K562 (cell line): ENCODE data around the gene RSPH6A. TPM values are rescaled to one million over a fixed set of nuclear protein-coding genes. Genes with fewer than 3 reads are reported as not detected.

Experiments used
- ATF7 ChIP-seq: fragments of 450-650 bp; IDR thresholded peaks from 2 replicates; pipeline ENCODE4 v1.7.1; 2014; ENCODE audit warnings: mild to moderate bottlenecking, moderate library complexity
- CEBPB ChIP-seq: fragments of 450-650 bp; IDR thresholded peaks from 2 replicates; pipeline ENCODE4 v1.6.1; 2016; ENCODE audit warnings: missing genetic modification characterization, missing compliant biosample characterization
- CREBBP ChIP-seq: IDR thresholded peaks from one replicate; pipeline ENCODE4 v1.6.1; 2012; ENCODE audit warnings: low read depth, mild to moderate bottlenecking, control low read depth, inconsistent platforms, low read length
- FOXO4 ChIP-seq: fragments of 450-650 bp; formaldehyde crosslinking; IDR thresholded peaks from 2 replicates; pipeline ENCODE4 v1.4.0; 2020; ENCODE audit warnings: mild to moderate bottlenecking, moderate library complexity
- HNRNPUL1 ChIP-seq: fragments of 200-400 bp; formaldehyde crosslinking; IDR thresholded peaks from 2 replicates; pipeline ENCODE4 v1.6.1; 2017; ENCODE audit warnings: low read length
- MAFG ChIP-seq: fragments of 450-650 bp; conservative IDR thresholded peaks from 2 replicates; pipeline ENCODE4 v1.6.1; 2016; ENCODE audit warnings: missing genetic modification characterization, missing compliant biosample characterization
- MAZ ChIP-seq, 2 experiments: fragments of 450-650 bp in 1 of 2; sonication (generic) in 1 of 2; formaldehyde crosslinking; IDR thresholded peaks in 1 of 2; conservative IDR thresholded peaks in 1 of 2; 2 replicates each; pipeline versions ENCODE4 v1.4.0 to v1.5.0; 2020; ENCODE audit warnings: mild to moderate bottlenecking in 1 of 2, missing genetic modification reagents in 1 of 2
- MNT ChIP-seq, 2 experiments: fragments of 450-650 bp; conservative IDR thresholded peaks; 2 replicates each; pipeline ENCODE4 v1.6.1; 2017; ENCODE audit warnings: mild to moderate bottlenecking in 2 of 2, moderate library complexity in 2 of 2
- NFIX ChIP-seq: fragments of 250-450 bp; sonication (Bioruptor Pico); IDR thresholded peaks from 2 replicates; pipeline ENCODE4 v1.4.0; 2020; ENCODE audit warnings: low read depth, mild to moderate bottlenecking, moderate library complexity
- NR2C2 ChIP-seq, 2 experiments: fragments of 200-800 bp in 1 of 2; sonication (Bioruptor generic) in 1 of 2; sonication (generic) in 1 of 2; formaldehyde crosslinking in 1 of 2; IDR thresholded peaks; 2 replicates each; pipeline versions ENCODE4 v1.6.1 to v1.8.0; 2016 to 2022; ENCODE audit warnings: mild to moderate bottlenecking in 1 of 2, missing compliant biosample characterization in 1 of 2, missing genetic modification characterization in 1 of 2, missing genetic modification reagents in 1 of 2
- POU5F1 ChIP-seq: fragments of 150-350 bp; IDR thresholded peaks from 2 replicates; pipeline ENCODE4 v1.6.1; 2014; ENCODE audit warnings: borderline replicate concordance, low read length, low read depth, mild to moderate bottlenecking; ENCODE audit not compliant: partially characterized antibody
- RCOR1 ChIP-seq, 2 experiments: IDR thresholded peaks; 2 replicates each; pipeline ENCODE4 v1.6.1; 2012; ENCODE audit warnings: low read depth in 2 of 2, low read length in 2 of 2, borderline replicate concordance in 1 of 2, improper control_type of control experiment in 1 of 2
- ZBTB43 ChIP-seq: sonication (generic); formaldehyde crosslinking; IDR thresholded peaks from 2 replicates; pipeline ENCODE4 v1.8.0; 2023; ENCODE audit warnings: mild to moderate bottlenecking, missing genetic modification reagents
- ZNF57 ChIP-seq: fragments of 450-650 bp; formaldehyde crosslinking; IDR thresholded peaks from 2 replicates; pipeline ENCODE4 v1.4.0; 2020; ENCODE audit warnings: mild to moderate bottlenecking, moderate library complexity
- polyA plus RNA-seq, 8 experiments: library from polyadenylated mRNA; depleted of rRNA in 4 of 8; stranded (reverse) in 5 of 8; unstranded in 3 of 8; fragments of >200 nt; fragmentation: Nextera tagmentation in 2 of 8; fragmentation: Illumina TruSeq in 1 of 8; extraction: Ambion mirVana in 2 of 8; extraction: Trizol in 1 of 8; gene quantifications; 2 replicates each; pipeline versions ENCODE4 v1.2.1 to v1.2.3, GENCODE V29; 2011 to 2014; ENCODE audit warnings: inconsistent platforms in 1 of 8, missing spikeins in 1 of 8
- total RNA-seq, 7 experiments: library from RNA; depleted of rRNA in 6 of 7; stranded (reverse); fragments of >200 nt in 6 of 7; fragmentation: Illumina TruSeq in 2 of 7; extraction: Trizol in 2 of 7; gene quantifications; 2 replicates each; pipeline versions ENCODE4 v1.2.1 to v1.2.3, GENCODE V29; 2011 to 2021; ENCODE audit warnings: low replicate concordance in 1 of 7
- TF ChIP-seq, protein P1 (sequence below), 3 experiments: fragments of 200-800 bp in 1 of 3; fragments of 250-450 bp in 1 of 3; fragments of 450-650 bp in 1 of 3; sonication (Bioruptor Pico) in 1 of 3; sonication (Bioruptor generic) in 1 of 3; formaldehyde crosslinking in 1 of 3; IDR thresholded peaks; 2 replicates each; pipeline versions ENCODE4 v1.6.1 to v1.8.0; 2016 to 2022; ENCODE audit warnings: mild to moderate bottlenecking in 2 of 3, missing genetic modification characterization in 2 of 3, missing compliant biosample characterization in 1 of 3, moderate library complexity in 1 of 3
- TF ChIP-seq, protein P2 (sequence below): fragments of 250-450 bp; sonication (Bioruptor Pico); IDR thresholded peaks from 2 replicates; pipeline ENCODE4 v1.8.0; 2022; ENCODE audit warnings: inconsistent platforms, mild to moderate bottlenecking, moderate library complexity, borderline replicate concordance

Gene RSPH6A
- total and polyA plus RNA-seq, 9 of the 15 experiments (the other 6 are each of a cell fraction or from before 2014, with no cell fraction given): 0.03 to 0.15 (median 0.07) TPM; not detected in 5

DNA sequence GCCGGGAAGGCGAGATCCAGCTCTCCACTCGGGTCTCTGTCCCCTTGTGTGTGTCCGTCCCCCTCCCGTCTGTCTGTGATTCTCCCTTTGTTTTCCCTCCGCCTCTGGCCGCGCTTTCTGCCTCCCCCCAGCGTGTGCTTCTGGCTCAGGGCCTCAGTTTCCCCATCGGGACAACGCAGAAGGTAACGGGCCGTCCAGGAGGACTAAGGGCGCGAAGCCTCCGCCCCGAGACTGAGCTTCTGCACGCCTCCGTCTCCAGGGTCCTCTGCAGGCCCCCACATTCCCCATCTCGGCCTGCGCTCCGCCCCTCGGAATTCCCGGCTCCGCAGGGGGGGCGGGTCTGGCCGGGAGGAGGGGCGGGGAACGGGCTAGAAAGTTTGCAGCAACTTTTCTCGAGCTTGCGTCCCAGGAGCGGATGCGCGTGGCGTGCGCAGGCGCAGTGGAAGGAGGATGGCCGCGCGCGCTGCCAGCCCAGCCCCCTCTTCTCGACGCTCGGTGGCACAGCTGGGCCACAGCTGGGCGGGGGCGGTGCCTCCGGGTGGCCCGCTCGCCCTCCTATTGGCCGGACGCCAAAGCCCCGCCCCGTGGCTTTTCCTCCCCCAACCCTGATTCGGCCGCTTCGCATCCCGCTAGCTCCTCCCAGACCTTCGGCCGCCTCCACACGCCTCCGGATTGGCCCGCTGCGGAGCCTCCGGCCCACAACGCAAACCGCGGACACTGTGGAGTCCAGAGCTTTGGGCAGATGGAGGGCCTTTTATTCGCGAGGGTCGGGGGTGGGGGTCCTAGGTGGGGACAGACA, 45.9 kb downstream of the RSPH6A start, which contains the start of gene SIX5 (continued):
- no peak for TF ChIP-seq FOXO4 (CRISPR knock-in tag)
- TF ChIP-seq NR2C2 (CRISPR knock-in tag; IDR thresholded peaks at IDR 0.05): peak; percentile 35; the same call in 1 of the 2 replicates
- no peak for TF ChIP-seq NR2C2 (tag; IDR thresholded peaks at IDR 0.05)
- TF ChIP-seq MNT (conservative IDR thresholded peaks at IDR 0.05): peak; percentile 75 to 88
- TF ChIP-seq, protein P1, sequence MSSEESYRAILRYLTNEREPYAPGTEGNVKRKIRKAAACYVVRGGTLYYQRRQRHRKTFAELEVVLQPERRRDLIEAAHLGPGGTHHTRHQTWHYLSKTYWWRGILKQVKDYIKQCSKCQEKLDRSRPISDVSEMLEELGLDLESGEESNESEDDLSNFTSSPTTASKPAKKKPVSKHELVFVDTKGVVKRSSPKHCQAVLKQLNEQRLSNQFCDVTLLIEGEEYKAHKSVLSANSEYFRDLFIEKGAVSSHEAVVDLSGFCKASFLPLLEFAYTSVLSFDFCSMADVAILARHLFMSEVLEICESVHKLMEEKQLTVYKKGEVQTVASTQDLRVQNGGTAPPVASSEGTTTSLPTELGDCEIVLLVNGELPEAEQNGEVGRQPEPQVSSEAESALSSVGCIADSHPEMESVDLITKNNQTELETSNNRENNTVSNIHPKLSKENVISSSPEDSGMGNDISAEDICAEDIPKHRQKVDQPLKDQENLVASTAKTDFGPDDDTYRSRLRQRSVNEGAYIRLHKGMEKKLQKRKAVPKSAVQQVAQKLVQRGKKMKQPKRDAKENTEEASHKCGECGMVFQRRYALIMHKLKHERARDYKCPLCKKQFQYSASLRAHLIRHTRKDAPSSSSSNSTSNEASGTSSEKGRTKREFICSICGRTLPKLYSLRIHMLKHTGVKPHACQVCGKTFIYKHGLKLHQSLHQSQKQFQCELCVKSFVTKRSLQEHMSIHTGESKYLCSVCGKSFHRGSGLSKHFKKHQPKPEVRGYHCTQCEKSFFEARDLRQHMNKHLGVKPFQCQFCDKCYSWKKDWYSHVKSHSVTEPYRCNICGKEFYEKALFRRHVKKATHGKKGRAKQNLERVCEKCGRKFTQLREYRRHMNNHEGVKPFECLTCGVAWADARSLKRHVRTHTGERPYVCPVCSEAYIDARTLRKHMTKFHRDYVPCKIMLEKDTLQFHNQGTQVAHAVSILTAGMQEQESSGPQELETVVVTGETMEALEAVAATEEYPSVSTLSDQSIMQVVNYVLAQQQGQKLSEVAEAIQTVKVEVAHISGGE (CRISPR knock-in tag; IDR thresholded peaks at IDR 0.05): no peak
- TF ChIP-seq MAZ (CRISPR knock-in tag; conservative IDR thresholded peaks at IDR 0.05 in 1 of 2, IDR thresholded peaks at IDR 0.05 in 1 of 2): peak; percentile 95 to 97
- peak; percentile 38; the same call in 1 of the 2 replicates for TF ChIP-seq NFIX
- TF ChIP-seq ZBTB43: no peak
- TF ChIP-seq MAFG (tag): no peak
- no peak for TF ChIP-seq CREBBP
- no peak for TF ChIP-seq ZNF57 (CRISPR knock-in tag)
- TF ChIP-seq CEBPB (tag): no peak
- TF ChIP-seq RCOR1 (IDR thresholded peaks at IDR 0.05; ENCODE audit: borderline replicate concordance in 1 of 2, low read depth in 2 of 2, low read length in 2 of 2): peak in 1 of 2 experiments; percentile 30; a peak in 1 of 4 replicates
- TF ChIP-seq, protein P2, sequence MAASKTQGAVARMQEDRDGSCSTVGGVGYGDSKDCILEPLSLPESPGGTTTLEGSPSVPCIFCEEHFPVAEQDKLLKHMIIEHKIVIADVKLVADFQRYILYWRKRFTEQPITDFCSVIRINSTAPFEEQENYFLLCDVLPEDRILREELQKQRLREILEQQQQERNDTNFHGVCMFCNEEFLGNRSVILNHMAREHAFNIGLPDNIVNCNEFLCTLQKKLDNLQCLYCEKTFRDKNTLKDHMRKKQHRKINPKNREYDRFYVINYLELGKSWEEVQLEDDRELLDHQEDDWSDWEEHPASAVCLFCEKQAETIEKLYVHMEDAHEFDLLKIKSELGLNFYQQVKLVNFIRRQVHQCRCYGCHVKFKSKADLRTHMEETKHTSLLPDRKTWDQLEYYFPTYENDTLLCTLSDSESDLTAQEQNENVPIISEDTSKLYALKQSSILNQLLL (CRISPR knock-in tag): no peak
- no peak for TF ChIP-seq HNRNPUL1
- TF ChIP-seq POU5F1: peak; percentile 19
- TF ChIP-seq ATF7: peak; percentile 83
